WTC11 (cell line): Measurements from ENCODE around the gene C3. TPM values are rescaled to one million over a fixed set of nuclear protein-coding genes. Genes with fewer than 3 reads are reported as not detected.

Experiments
- ATAC-seq: fragments of 200-7000 bp; cut with Tn5 transposase; 2 replicates; pipeline ENCODE4 v1.10.0; 2021; ENCODE audit warnings: mild to moderate bottlenecking, moderate library complexity
- CTCF ChIA-PET: fragments of 300-600 bp; sonication (Branson Sonifier 250); formaldehyde crosslinking; loops from one replicate; lab custom pipeline; 2021; ENCODE audit warnings: antibody characterized with exemption; lab: Charles Lee
- POLR2A ChIA-PET: fragments of 350-600 bp; sonication (Branson Sonifier 250); formaldehyde crosslinking; loops from one replicate; lab custom pipeline; 2021; ENCODE audit warnings: antibody characterized with exemption; lab: Charles Lee
- DNase-seq: peaks from one replicate; pipeline ENCODE4 v3.0.0; 2021; ENCODE audit warnings: low spot score
- H3K27ac Mint-ChIP-seq: 2 replicates; pipeline ENCODE4 v1.8.0; 2021; ENCODE audit warnings: mixed read lengths
- H3K27me3 Mint-ChIP-seq: 2 replicates; pipeline ENCODE4 v1.8.0; 2021; ENCODE audit warnings: low read depth, mild to moderate bottlenecking, moderate library complexity, mixed read lengths
- H3K36me3 Mint-ChIP-seq: 2 replicates; pipeline ENCODE4 v1.8.0; 2021; ENCODE audit warnings: mixed read lengths
- H3K4me1 Mint-ChIP-seq: 2 replicates; pipeline ENCODE4 v1.8.0; 2022; ENCODE audit warnings: mixed read lengths
- H3K4me3 Mint-ChIP-seq: 2 replicates; pipeline ENCODE4 v1.8.0; 2021; ENCODE audit warnings: mild to moderate bottlenecking, moderate library complexity, mixed read lengths
- H3K9me3 Mint-ChIP-seq: 2 replicates; pipeline ENCODE4 v1.8.0; 2021; ENCODE audit warnings: mixed read lengths
- CREM ChIP-seq: sonication (generic); formaldehyde crosslinking; IDR thresholded peaks from 2 replicates; pipeline ENCODE4 v1.8.1; 2022; ENCODE audit warnings: mild to moderate bottlenecking, missing genetic modification reagents, moderate library complexity
- EMX1 ChIP-seq: fragments of 250-450 bp; sonication (Bioruptor Pico); IDR thresholded peaks from 2 replicates; pipeline ENCODE4 v1.8.0; 2021; ENCODE audit warnings: mild to moderate bottlenecking
- ESRRA ChIP-seq: sonication (generic); formaldehyde crosslinking; IDR thresholded peaks from 2 replicates; pipeline ENCODE4 v1.8.1; 2022; ENCODE audit warnings: mild to moderate bottlenecking, missing genetic modification reagents, borderline replicate concordance
- FOXP1 ChIP-seq: sonication (generic); formaldehyde crosslinking; IDR thresholded peaks from 2 replicates; pipeline ENCODE4 v1.8.0; 2022; ENCODE audit warnings: missing genetic modification reagents, mild to moderate bottlenecking, moderate library complexity, borderline replicate concordance
- GRHL2 ChIP-seq: fragments of 250-450 bp; sonication (Bioruptor Pico); IDR thresholded peaks from 2 replicates; pipeline ENCODE4 v1.8.0; 2022; ENCODE audit warnings: mild to moderate bottlenecking, moderate library complexity; ENCODE audit not compliant: insufficient replicate concordance, severe bottlenecking
- GTF2I ChIP-seq: fragments of 250-450 bp; sonication (Bioruptor Pico); conservative IDR thresholded peaks from 2 replicates; pipeline ENCODE4 v1.4.0; 2021; ENCODE audit warnings: mild to moderate bottlenecking
- HMGA2 ChIP-seq: fragments of 250-450 bp; sonication (Bioruptor Pico); IDR thresholded peaks from 2 replicates; pipeline ENCODE4 v1.4.0; 2021; ENCODE audit warnings: mild to moderate bottlenecking, moderate library complexity
- IRF2 ChIP-seq: sonication (generic); formaldehyde crosslinking; IDR thresholded peaks from 2 replicates; pipeline ENCODE4 v1.8.0; 2022; ENCODE audit warnings: low read depth, missing genetic modification reagents, borderline replicate concordance
- JUN ChIP-seq: sonication (generic); formaldehyde crosslinking; IDR thresholded peaks from 2 replicates; pipeline ENCODE4 v1.8.0; 2023; ENCODE audit warnings: mild to moderate bottlenecking, missing genetic modification reagents
- MAX ChIP-seq: sonication (generic); formaldehyde crosslinking; IDR thresholded peaks from 2 replicates; pipeline ENCODE4 v1.8.0; 2022; ENCODE audit warnings: mild to moderate bottlenecking, missing genetic modification reagents
- MLX ChIP-seq: sonication (generic); formaldehyde crosslinking; IDR thresholded peaks from 2 replicates; pipeline ENCODE4 v1.8.1; 2023; ENCODE audit warnings: mild to moderate bottlenecking, missing genetic modification reagents, moderate library complexity
- MXD4 ChIP-seq: fragments of 250-450 bp; sonication (Bioruptor Pico); IDR thresholded peaks from 2 replicates; pipeline ENCODE4 v1.8.0; 2021; ENCODE audit warnings: mild to moderate bottlenecking, moderate library complexity, borderline replicate concordance
- NFE2L1 ChIP-seq: sonication (generic); formaldehyde crosslinking; IDR thresholded peaks from 2 replicates; pipeline ENCODE4 v1.8.1; 2023; ENCODE audit warnings: missing genetic modification reagents
- RORB ChIP-seq: fragments of 250-450 bp; sonication (Bioruptor Pico); IDR thresholded peaks from 2 replicates; pipeline ENCODE4 v1.9.0; 2021; ENCODE audit warnings: mild to moderate bottlenecking
- SOX15 ChIP-seq: fragments of 250-450 bp; sonication (Bioruptor Pico); IDR thresholded peaks from 2 replicates; pipeline ENCODE4 v1.9.0; 2021; ENCODE audit warnings: mild to moderate bottlenecking
- SP1 ChIP-seq: sonication (generic); formaldehyde crosslinking; conservative IDR thresholded peaks from 2 replicates; pipeline ENCODE4 v1.8.1; 2022; ENCODE audit warnings: missing genetic modification reagents
- TEAD1 ChIP-seq: sonication (generic); formaldehyde crosslinking; IDR thresholded peaks from 2 replicates; pipeline ENCODE4 v1.8.0; 2022; ENCODE audit warnings: mild to moderate bottlenecking, missing genetic modification reagents
- USF2 ChIP-seq: sonication (generic); formaldehyde crosslinking; IDR thresholded peaks from 2 replicates; pipeline ENCODE4 v1.8.1; 2023; ENCODE audit warnings: mild to moderate bottlenecking, missing genetic modification reagents, moderate library complexity
- ZNF219 ChIP-seq: sonication (generic); formaldehyde crosslinking; IDR thresholded peaks from 2 replicates; pipeline ENCODE4 v1.8.0; 2023; ENCODE audit warnings: missing genetic modification reagents, mild to moderate bottlenecking, borderline replicate concordance
- ZNF232 ChIP-seq: sonication (generic); formaldehyde crosslinking; IDR thresholded peaks from 2 replicates; pipeline ENCODE4 v1.8.0; 2022; ENCODE audit warnings: mild to moderate bottlenecking, missing genetic modification reagents
- ZNF396 ChIP-seq: fragments of 250-450 bp; sonication (Bioruptor Pico); IDR thresholded peaks from 2 replicates; pipeline ENCODE4 v1.8.0; 2021; ENCODE audit warnings: mild to moderate bottlenecking, moderate library complexity, borderline replicate concordance
- total RNA-seq: library from RNA; stranded (reverse); gene quantifications from 3 replicates; pipeline ENCODE4 v1.2.3, GENCODE V29; 2021
- TF ChIP-seq, protein P1 (sequence below): fragments of 250-450 bp; sonication (Bioruptor Pico); IDR thresholded peaks from 2 replicates; pipeline ENCODE4 v2.1.2; 2022; ENCODE audit warnings: mild to moderate bottlenecking, moderate library complexity
- TF ChIP-seq, protein P2 (sequence below): fragments of 250-450 bp; sonication (Bioruptor Pico); IDR thresholded peaks from 2 replicates; pipeline ENCODE4 v1.9.0; 2021; ENCODE audit warnings: mild to moderate bottlenecking
- TF ChIP-seq, protein P3 (sequence below): sonication (generic); formaldehyde crosslinking; IDR thresholded peaks from 2 replicates; pipeline ENCODE4 v1.8.1; 2022; ENCODE audit warnings: mild to moderate bottlenecking, moderate library complexity, missing genetic modification reagents
- TF ChIP-seq, protein P4 (sequence below): sonication (generic); formaldehyde crosslinking; IDR thresholded peaks from 2 replicates; pipeline ENCODE4 v1.8.0; 2023; ENCODE audit warnings: missing genetic modification reagents

C3 gene
- total RNA-seq, 1 experiment from 2014 or later: 7.0 TPM

- ChIA-PET POLR2A (no interaction called here), CTCF (no interaction called here)
- no peak for DNase-seq
- Mint-ChIP-seq H3K4me1 (peaks cover 21% of the 10 kb centered on the region), H3K27ac (no peak overlapping the region), H3K36me3 (peaks cover 9% of the 10 kb centered on the region), H3K9me3 (0 out of 2 replicates have a peak, but pooled peaks cover 6% of the 10 kb centered on the region), H3K27me3 (no peaks in the 10 kb centered on the region), H3K4me3 (no peak overlapping the region)
- no peak for TF ChIP-seq GRHL2 (CRISPR knock-in tag)
- no peak for TF ChIP-seq USF2 (CRISPR knock-in tag)
- TF ChIP-seq HMGA2 (CRISPR knock-in tag): no peak
- TF ChIP-seq ZNF219 (CRISPR knock-in tag): no peak
- TF ChIP-seq, protein P1, sequence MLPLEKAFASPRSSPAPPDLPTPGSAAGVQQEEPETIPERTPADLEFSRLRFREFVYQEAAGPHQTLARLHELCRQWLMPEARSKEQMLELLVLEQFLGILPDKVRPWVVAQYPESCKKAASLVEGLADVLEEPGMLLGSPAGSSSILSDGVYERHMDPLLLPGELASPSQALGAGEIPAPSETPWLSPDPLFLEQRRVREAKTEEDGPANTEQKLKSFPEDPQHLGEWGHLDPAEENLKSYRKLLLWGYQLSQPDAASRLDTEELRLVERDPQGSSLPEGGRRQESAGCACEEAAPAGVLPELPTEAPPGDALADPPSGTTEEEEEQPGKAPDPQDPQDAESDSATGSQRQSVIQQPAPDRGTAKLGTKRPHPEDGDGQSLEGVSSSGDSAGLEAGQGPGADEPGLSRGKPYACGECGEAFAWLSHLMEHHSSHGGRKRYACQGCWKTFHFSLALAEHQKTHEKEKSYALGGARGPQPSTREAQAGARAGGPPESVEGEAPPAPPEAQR (CRISPR knock-in tag): no peak
- TF ChIP-seq, protein P2, sequence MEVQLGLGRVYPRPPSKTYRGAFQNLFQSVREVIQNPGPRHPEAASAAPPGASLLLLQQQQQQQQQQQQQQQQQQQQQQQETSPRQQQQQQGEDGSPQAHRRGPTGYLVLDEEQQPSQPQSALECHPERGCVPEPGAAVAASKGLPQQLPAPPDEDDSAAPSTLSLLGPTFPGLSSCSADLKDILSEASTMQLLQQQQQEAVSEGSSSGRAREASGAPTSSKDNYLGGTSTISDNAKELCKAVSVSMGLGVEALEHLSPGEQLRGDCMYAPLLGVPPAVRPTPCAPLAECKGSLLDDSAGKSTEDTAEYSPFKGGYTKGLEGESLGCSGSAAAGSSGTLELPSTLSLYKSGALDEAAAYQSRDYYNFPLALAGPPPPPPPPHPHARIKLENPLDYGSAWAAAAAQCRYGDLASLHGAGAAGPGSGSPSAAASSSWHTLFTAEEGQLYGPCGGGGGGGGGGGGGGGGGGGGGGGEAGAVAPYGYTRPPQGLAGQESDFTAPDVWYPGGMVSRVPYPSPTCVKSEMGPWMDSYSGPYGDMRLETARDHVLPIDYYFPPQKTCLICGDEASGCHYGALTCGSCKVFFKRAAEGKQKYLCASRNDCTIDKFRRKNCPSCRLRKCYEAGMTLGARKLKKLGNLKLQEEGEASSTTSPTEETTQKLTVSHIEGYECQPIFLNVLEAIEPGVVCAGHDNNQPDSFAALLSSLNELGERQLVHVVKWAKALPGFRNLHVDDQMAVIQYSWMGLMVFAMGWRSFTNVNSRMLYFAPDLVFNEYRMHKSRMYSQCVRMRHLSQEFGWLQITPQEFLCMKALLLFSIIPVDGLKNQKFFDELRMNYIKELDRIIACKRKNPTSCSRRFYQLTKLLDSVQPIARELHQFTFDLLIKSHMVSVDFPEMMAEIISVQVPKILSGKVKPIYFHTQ (CRISPR knock-in tag): no peak
- TF ChIP-seq, protein P3, sequence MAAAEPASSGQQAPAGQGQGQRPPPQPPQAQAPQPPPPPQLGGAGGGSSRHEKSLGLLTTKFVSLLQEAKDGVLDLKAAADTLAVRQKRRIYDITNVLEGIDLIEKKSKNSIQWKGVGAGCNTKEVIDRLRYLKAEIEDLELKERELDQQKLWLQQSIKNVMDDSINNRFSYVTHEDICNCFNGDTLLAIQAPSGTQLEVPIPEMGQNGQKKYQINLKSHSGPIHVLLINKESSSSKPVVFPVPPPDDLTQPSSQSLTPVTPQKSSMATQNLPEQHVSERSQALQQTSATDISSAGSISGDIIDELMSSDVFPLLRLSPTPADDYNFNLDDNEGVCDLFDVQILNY (CRISPR knock-in tag): no peak
- TF ChIP-seq GTF2I (CRISPR knock-in tag): no peak
- no peak for TF ChIP-seq MLX (CRISPR knock-in tag)
- TF ChIP-seq JUN (CRISPR knock-in tag): no peak
- TF ChIP-seq MAX: no peak
- TF ChIP-seq MXD4 (CRISPR knock-in tag): no peak
- no peak for TF ChIP-seq ESRRA
- no peak for ATAC-seq
Observed at GRCh38 chr19:6731822-6732221, 11.4 kb upstream of the C3 start.

DNA sequence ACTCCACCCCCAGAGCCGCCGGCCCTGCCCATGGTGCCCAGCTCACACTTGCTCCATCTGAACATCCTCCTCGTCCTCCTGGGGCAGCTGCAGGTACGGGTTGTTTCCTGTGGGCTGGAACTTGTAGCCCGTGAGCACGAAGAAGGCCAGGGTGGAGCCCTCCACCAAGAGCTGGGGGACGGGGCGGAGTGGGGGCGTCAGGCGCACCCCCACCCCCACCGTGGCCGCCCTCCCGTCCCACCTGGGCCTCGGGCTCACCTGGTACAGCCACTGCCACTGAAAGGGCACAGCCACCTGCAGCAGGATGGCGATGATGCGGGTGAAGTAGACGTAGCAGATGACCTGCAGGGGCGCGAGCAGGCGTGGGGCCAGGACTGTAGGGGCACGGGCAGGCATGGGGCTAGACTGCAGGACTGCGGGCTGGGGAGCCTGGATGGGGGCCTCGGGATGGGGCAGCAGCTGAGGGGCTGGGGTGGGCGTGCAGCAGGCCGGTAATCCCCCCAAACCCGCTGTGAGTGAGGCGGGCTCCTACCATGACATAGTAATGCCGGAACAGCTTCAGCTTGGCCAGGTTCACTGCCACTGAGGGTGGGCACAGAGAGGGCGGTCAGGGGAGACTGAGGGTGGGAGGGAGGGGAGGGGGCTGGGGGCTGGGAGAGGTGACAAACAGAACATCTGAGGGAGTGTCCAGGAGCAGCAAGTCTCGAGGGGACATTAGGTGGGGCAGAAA lies 10.7 kb upstream of the C3 start:
- ChIA-PET POLR2A (interaction anchor here (1.2 kb wide), 1 partner anchor 21 kb away, joined by 3 read pairs; no protein-coding TSS in a partner anchor), CTCF (interaction anchor here (0.6 to 1.0 kb wide), 3 partner anchors 37 to 214 kb away, joined by 3 to 4 read pairs (median 3); no protein-coding TSS in a partner anchor)
- 0 out of 2 replicates have a peak, but pooled peaks cover 6% of the 10 kb centered on the region for H3K9me3 Mint-ChIP-seq
- H3K27me3 Mint-ChIP-seq: no peaks in the 10 kb centered on the region
- peaks cover 17% of the 10 kb centered on the region for H3K4me1 Mint-ChIP-seq
- ATAC-seq: no peak
- no peak overlapping the region for H3K4me3 Mint-ChIP-seq
- DNase-seq: no peak
- no peak overlapping the region for H3K27ac Mint-ChIP-seq
- peaks cover 9% of the 10 kb centered on the region for H3K36me3 Mint-ChIP-seq
- no peak for TF ChIP-seq SOX15 (CRISPR knock-in tag)
- TF ChIP-seq, protein P1 (CRISPR knock-in tag): no peak
- TF ChIP-seq CREM (CRISPR knock-in tag): no peak
- TF ChIP-seq FOXP1 (CRISPR knock-in tag): no peak
- no peak for TF ChIP-seq NFE2L1 (CRISPR knock-in tag)
- no peak for TF ChIP-seq EMX1 (CRISPR knock-in tag)
- no peak for TF ChIP-seq SP1 (CRISPR knock-in tag)
- no peak for TF ChIP-seq HMGA2 (CRISPR knock-in tag)
- no peak for TF ChIP-seq IRF2 (CRISPR knock-in tag)
- no peak for TF ChIP-seq ZNF396 (CRISPR knock-in tag)
- TF ChIP-seq, protein P4, sequence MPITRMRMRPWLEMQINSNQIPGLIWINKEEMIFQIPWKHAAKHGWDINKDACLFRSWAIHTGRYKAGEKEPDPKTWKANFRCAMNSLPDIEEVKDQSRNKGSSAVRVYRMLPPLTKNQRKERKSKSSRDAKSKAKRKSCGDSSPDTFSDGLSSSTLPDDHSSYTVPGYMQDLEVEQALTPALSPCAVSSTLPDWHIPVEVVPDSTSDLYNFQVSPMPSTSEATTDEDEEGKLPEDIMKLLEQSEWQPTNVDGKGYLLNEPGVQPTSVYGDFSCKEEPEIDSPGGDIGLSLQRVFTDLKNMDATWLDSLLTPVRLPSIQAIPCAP: no peak
- no peak for TF ChIP-seq TEAD1 (CRISPR knock-in tag)
- no peak for TF ChIP-seq MXD4 (CRISPR knock-in tag)
- no peak for TF ChIP-seq RORB (CRISPR knock-in tag)
- TF ChIP-seq ZNF232 (CRISPR knock-in tag): no peak
